KMS-11 (cell line): ENCODE results near the gene CAMTA1.

Experiments used
- H2AFZ ChIP-seq: fragments of 200-600 bp; sonication (generic); 2 replicates; pipeline ENCODE4 v1.6.1; 2016; ENCODE audit warnings: antibody characterized with exemption, mixed run types, low read depth
- H3K27ac ChIP-seq: fragments of 200-600 bp; sonication (generic); 2 replicates; pipeline ENCODE4 v1.6.1; 2016; ENCODE audit warnings: mild to moderate bottlenecking, mixed run types
- H3K27me3 ChIP-seq: fragments of 200-600 bp; sonication (generic); 2 replicates; pipeline ENCODE4 v1.6.1; 2017; ENCODE audit warnings: mild to moderate bottlenecking, low read depth, mixed run types, moderate library complexity; ENCODE audit not compliant: insufficient read depth
- H3K36me3 ChIP-seq: fragments of 200-600 bp; sonication (generic); 2 replicates; pipeline ENCODE4 v1.6.1; 2017; ENCODE audit warnings: mild to moderate bottlenecking, mixed run types; ENCODE audit not compliant: insufficient read depth
- H3K4me1 ChIP-seq: fragments of 200-600 bp; sonication (generic); 2 replicates; pipeline ENCODE4 v1.6.1; 2016; ENCODE audit warnings: mild to moderate bottlenecking, low read depth, mixed run types; ENCODE audit not compliant: poor library complexity, severe bottlenecking
- H3K4me2 ChIP-seq: fragments of 200-600 bp; sonication (generic); 2 replicates; pipeline ENCODE4 v1.7.0; 2016; ENCODE audit warnings: mild to moderate bottlenecking, mixed run types
- H3K4me3 ChIP-seq: fragments of 200-600 bp; sonication (generic); IDR thresholded peaks from 2 replicates; pipeline ENCODE4 v1.6.1; 2017; ENCODE audit warnings: low read depth, low read length, mixed read lengths; ENCODE audit not compliant: insufficient read depth
- H3K79me2 ChIP-seq: fragments of 200-600 bp; sonication (generic); 2 replicates; pipeline ENCODE4 v1.6.1; 2016; ENCODE audit warnings: low read depth, mixed run types; ENCODE audit not compliant: insufficient read depth
- H3K9ac ChIP-seq: fragments of 200-600 bp; sonication (generic); 2 replicates; pipeline ENCODE4 v1.6.1; 2016; ENCODE audit warnings: mild to moderate bottlenecking, mixed run types
- H4K20me1 ChIP-seq: fragments of 200-600 bp; sonication (generic); 2 replicates; pipeline ENCODE4 v1.6.1; 2016; ENCODE audit warnings: mild to moderate bottlenecking, mixed run types; ENCODE audit not compliant: insufficient read depth
- TF ChIP-seq, protein P1 (sequence below): fragments of 200-600 bp; sonication (generic); conservative IDR thresholded peaks from 2 replicates; pipeline ENCODE4 v1.6.1; 2017; ENCODE audit warnings: low read depth, mild to moderate bottlenecking, antibody characterized with exemption, low read length, moderate library complexity, mixed read lengths

CAMTA1 gene

DNA sequence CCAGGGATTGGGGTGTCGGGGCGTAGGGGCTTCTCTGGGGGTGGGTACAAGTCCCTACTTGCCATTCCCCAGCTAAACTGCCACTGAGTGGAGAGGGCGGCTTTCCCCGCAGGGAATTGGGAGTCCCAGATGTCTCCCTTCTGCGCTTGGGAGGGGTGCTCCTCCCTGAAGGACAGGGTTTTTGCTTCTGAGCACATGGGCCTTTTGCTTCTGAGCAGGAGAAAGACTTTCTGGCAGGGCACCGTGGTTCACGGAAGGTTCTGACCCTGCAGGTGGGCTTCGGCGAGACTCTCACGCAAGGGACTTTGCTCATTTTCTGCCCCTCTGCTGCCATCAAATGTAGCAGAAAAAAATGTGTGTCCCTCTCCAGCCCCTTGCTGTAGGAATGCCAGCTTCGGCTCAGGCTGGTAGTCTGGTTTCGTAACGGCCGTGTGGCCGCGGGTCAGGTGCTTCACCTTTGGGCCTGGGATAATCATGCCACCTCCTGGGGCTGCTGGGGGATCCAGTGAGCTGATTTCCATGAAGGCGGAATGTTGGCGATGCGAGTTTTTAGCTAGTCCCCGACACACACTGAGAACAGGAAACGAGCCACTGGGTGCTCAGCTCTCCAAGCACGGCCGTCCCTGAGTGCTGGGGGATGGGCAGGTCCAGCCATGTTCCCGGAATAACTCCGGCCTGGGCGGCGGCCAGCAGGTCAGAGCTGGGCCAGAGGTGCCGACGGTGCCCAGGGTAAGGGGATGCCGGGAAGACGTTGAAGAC, 364.0 kb downstream of the CAMTA1 start:
- Histone ChIP-seq H3K9ac (no peak overlapping the region), H3K79me2 (no peaks in the 10 kb centered on the region), H3K27me3 (peaks cover 6% of the 10 kb centered on the region; the same call in 1 of the 2 replicates), H3K27ac (no peak overlapping the region), H4K20me1 (no peaks in the 10 kb centered on the region), H3K4me1 (no peaks in the 10 kb centered on the region), H3K4me3 (no peak overlapping the region), H3K36me3 (no peaks in the 10 kb centered on the region), H2AFZ (no peak overlapping the region), H3K4me2 (no peak overlapping the region)
- TF ChIP-seq, protein P1, sequence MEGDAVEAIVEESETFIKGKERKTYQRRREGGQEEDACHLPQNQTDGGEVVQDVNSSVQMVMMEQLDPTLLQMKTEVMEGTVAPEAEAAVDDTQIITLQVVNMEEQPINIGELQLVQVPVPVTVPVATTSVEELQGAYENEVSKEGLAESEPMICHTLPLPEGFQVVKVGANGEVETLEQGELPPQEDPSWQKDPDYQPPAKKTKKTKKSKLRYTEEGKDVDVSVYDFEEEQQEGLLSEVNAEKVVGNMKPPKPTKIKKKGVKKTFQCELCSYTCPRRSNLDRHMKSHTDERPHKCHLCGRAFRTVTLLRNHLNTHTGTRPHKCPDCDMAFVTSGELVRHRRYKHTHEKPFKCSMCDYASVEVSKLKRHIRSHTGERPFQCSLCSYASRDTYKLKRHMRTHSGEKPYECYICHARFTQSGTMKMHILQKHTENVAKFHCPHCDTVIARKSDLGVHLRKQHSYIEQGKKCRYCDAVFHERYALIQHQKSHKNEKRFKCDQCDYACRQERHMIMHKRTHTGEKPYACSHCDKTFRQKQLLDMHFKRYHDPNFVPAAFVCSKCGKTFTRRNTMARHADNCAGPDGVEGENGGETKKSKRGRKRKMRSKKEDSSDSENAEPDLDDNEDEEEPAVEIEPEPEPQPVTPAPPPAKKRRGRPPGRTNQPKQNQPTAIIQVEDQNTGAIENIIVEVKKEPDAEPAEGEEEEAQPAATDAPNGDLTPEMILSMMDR: no peak

DNA sequence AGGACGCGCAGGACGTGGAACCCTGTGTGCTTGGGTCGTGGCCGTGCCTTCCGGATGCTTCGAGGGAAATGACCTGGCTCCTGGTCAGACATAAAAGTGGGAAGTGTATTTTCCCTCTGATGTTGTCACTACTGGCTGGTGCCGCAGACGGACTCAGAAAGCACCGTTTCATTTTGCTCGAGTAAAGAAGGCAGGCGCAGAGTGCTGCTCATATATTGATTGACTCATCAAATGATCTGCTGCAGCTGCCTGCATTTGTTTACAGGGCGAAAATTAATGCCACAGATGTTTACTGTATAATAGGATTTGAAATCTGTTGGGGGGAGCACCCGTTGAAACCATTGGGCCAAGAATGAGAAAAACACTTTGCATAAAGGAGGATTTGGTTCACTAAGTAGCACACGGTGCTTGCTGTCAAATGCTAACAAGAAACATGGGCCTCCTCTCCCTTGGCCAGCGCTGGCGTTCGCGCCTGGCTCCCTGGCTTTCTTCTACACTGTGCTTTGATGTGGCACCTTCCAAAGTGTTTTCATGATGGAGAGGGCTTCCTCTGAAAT, 365.5 kb downstream of the CAMTA1 start:
- Histone ChIP-seq H3K4me1 (no peaks in the 10 kb centered on the region), H3K79me2 (no peaks in the 10 kb centered on the region), H3K36me3 (no peaks in the 10 kb centered on the region), H3K27ac (no peak overlapping the region), H3K4me2 (no peak overlapping the region), H3K9ac (no peak overlapping the region), H3K27me3 (peaks cover 6% of the 10 kb centered on the region; the same call in 1 of the 2 replicates), H4K20me1 (no peaks in the 10 kb centered on the region), H2AFZ (no peak overlapping the region), H3K4me3 (no peak overlapping the region)
- TF ChIP-seq, protein P1: no peak

DNA sequence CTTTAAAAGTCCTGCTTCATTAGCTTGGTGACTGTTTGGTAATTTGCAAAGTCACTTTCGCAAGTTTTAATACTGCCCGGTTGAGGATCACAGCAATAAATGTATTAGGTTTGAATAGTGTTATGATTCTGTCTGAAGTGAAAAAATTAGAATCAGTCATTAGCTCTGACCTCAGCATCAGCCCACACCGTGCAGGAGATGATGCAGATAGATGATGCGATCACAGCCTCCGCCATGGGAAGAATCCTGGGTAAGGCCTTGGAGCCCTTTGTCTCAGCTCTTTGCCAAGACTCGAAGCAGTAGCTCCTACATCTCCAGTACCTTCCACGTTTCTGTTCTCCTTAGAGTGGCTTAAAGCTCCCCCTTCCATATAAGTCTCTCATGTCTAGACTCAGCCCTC, 366.7 kb downstream of the CAMTA1 start:
- no peaks in the 10 kb centered on the region for H3K36me3 ChIP-seq
- no peak overlapping the region for H3K27ac ChIP-seq
- no peak overlapping the region for H3K4me2 ChIP-seq
- H4K20me1 ChIP-seq: no peaks in the 10 kb centered on the region
- no peak overlapping the region for H3K9ac ChIP-seq
- H2AFZ ChIP-seq: no peak overlapping the region
- no peaks in the 10 kb centered on the region for H3K79me2 ChIP-seq
- peaks cover 6% of the 10 kb centered on the region; the same call in 1 of the 2 replicates for H3K27me3 ChIP-seq
- H3K4me1 ChIP-seq: no peaks in the 10 kb centered on the region
- no peak overlapping the region for H3K4me3 ChIP-seq
- TF ChIP-seq, protein P1: no peak

DNA sequence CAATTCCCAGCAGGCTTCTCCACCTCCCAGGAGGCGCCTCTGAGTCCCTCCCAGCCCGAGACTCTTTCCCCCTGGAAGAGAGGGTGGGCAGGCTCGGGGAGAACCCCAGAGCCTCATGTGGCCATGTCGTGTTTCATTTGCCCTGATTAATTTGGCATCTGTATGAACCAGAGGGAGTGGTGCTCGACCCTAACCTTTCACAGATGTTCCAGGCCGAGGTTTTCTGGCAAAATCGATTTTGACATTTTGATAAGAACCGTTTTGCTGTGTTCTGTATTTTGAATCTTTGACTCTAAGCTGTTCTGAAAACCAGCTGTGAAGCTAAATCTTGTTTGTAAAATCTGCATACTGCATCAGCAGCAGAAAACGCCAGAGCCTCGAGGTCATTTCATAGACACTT, 367.4 kb downstream of the CAMTA1 start:
- H3K27me3 ChIP-seq: peaks cover 6% of the 10 kb centered on the region; the same call in 1 of the 2 replicates
- no peak overlapping the region for H3K4me2 ChIP-seq
- no peak overlapping the region for H2AFZ ChIP-seq
- TF ChIP-seq, protein P1: no peak
- H3K79me2 ChIP-seq: no peaks in the 10 kb centered on the region
- H3K9ac ChIP-seq: no peak overlapping the region
- H4K20me1 ChIP-seq: no peaks in the 10 kb centered on the region
- no peak overlapping the region for H3K4me3 ChIP-seq
- no peak overlapping the region for H3K27ac ChIP-seq
- no peaks in the 10 kb centered on the region for H3K36me3 ChIP-seq
- no peaks in the 10 kb centered on the region for H3K4me1 ChIP-seq
